Ovary (tissue), 9 donors: ENCODE results near the gene TTC28. TPM values are rescaled to one million over a fixed set of nuclear protein-coding genes. Genes with fewer than 3 reads are reported as not detected.

Source experiments
- DNase-seq, 5 donors: peaks; one replicate each; pipeline ENCODE4 v3.0.0-alpha.2; 2019 to 2020
- H3K27ac ChIP-seq, 2 donors: fragments of 200-600 bp; one replicate each; pipeline versions ENCODE4 v1.5.1 to v1.8.0; 2019 to 2022
- H3K27me3 ChIP-seq: fragments of 200-600 bp; one replicate; pipeline ENCODE4 v1.8.0; 2022
- H3K36me3 ChIP-seq: fragments of 200-600 bp; sonication (generic); one replicate; pipeline ENCODE4 v1.5.1; 2019
- H3K4me1 ChIP-seq: one replicate; pipeline ENCODE4 v1.8.1; 2013; ENCODE audit warnings: mild to moderate bottlenecking, moderate library complexity; ENCODE audit not compliant: insufficient read depth
- H3K4me3 ChIP-seq: fragments of 200-600 bp; sonication (generic); one replicate; pipeline ENCODE4 v1.5.1; 2017
- H3K9me3 ChIP-seq, 2 donors: fragments of 200-600 bp in 1 of 2; sonication (generic) in 1 of 2; one replicate each; pipeline versions ENCODE4 v1.5.1 to v1.8.1; 2013 to 2019; ENCODE audit warnings: mild to moderate bottlenecking in 1 of 2, moderate library complexity in 1 of 2
- CTCF ChIP-seq, 3 donors: fragments of 450-650 bp in 2 of 3; fragments of 200-600 bp in 1 of 3; IDR thresholded peaks; one replicate each; pipeline versions ENCODE4 v1.5.1 to v1.8.0; 2016 to 2022; ENCODE audit warnings: antibody characterized with exemption in 3 of 3, mild to moderate bottlenecking in 1 of 3
- EP300 ChIP-seq: sonication (generic); formaldehyde crosslinking; IDR thresholded peaks from one replicate; pipeline ENCODE4 v1.6.1; 2017; ENCODE audit warnings: antibody characterized with exemption
- POLR2A ChIP-seq: fragments of 450-650 bp; IDR thresholded peaks from one replicate; pipeline ENCODE4 v1.6.1; 2017; ENCODE audit warnings: antibody characterized with exemption, mild to moderate bottlenecking, moderate library complexity
- WGBS, 3 donors: extraction: QIAGEN DNeasy Blood & Tissue Kit in 1 of 3; methylation state at CpG; one replicate each; pipeline versions ENCODE4 v1.1.5 to v1.1.7; 2013 to 2017; 5-methylcytosine and 5-hydroxymethylcytosine counted together
- intact Hi-C, 4 donors: fragments of 100-400 bp; cut with DNase I; formaldehyde crosslinking; loops; one replicate each; pipeline versions ENCODE4 v1.11.0 to v1.15.1; 2022 to 2023
- polyA plus RNA-seq, 2 donors: library from polyadenylated mRNA; stranded (reverse); fragments of 200-250 nt in 1 of 2; fragments of 350-450 nt in 1 of 2; fragmentation: Illumina TruSeq in 1 of 2; extraction: RNeasy Lipid Tissue Mini Kit (QIAGEN cat#74804) in 1 of 2; gene quantifications; one replicate each; pipeline ENCODE4 v1.2.3, GENCODE V29; 2013 to 2014
- total RNA-seq, 7 donors: library from RNA; depleted of rRNA in 2 of 7; stranded (reverse); fragments of >200 nt in 2 of 7; fragmentation: NEBNext Ultra II Directional in 3 of 7; extraction: Animal tissue kit (Norgen Biotek cat#: 25700) in 3 of 7; gene quantifications; one replicate each; pipeline versions ENCODE4 v1.1.0 to v1.2.4, GENCODE V29; 2016 to 2023
- donor health status: DM: no; HTN: no; CAD: no; lungs with moderate emphysema.
- donor health status: DM: no; HTN: no; CAD: no.
- donor health status: Bipolar disorder and iron deficiency.
- donor health status: DM: yes; HTN: yes; CAD: no.
- donor health status: DM: no; HTN: no; CAD: no.
- donor health status: DM: yes; HTN: yes; CAD: no.

The TTC28 gene
- total and polyA plus RNA-seq, 9 donors = 16.7 to 127 (median 72.9) TPM

- 7 to 19% (median 12%) methylated on average over 7 of the region's 7 CpGs for WGBS, 3 donors
- Histone ChIP-seq H3K4me1 (peaks cover 5% of the 10 kb centered on the region), H3K9me3 (no peaks in the 10 kb centered on the region), H3K27ac (peak overlapping the region in 1 of 2 donors; percentile 67), H3K36me3 (no peaks in the 10 kb centered on the region), H3K27me3 (no peaks in the 10 kb centered on the region), H3K4me3 (no peak overlapping the region)
- TF ChIP-seq EP300 (no peak), CTCF (IDR thresholded peaks at IDR 0.05) (no peak), POLR2A (no peak)
- DNase-seq = peak; percentile 51 to 62 (median 54)
- intact Hi-C loops = no loop called here
Observed at GRCh38 chr22:28344918-28345703, 334.5 kb downstream of the TTC28 start.

GRCh38 chr22:28341001-28341400 is 338.6 kb downstream of the TTC28 start:
- intact Hi-C loops = no loop called here
- DNase-seq = no peak
- no peaks in the 10 kb centered on the region for H3K9me3 ChIP-seq
- no peaks in the 10 kb centered on the region for H3K36me3 ChIP-seq
- H3K4me1 ChIP-seq = no peaks in the 10 kb centered on the region
- no peak overlapping the region for H3K27ac ChIP-seq
- H3K27me3 ChIP-seq = no peaks in the 10 kb centered on the region
- H3K4me3 ChIP-seq = no peak overlapping the region
- TF ChIP-seq EP300 (no peak), CTCF (IDR thresholded peaks at IDR 0.05) (no peak), POLR2A (no peak)

GRCh38 chr22:28333088-28333487 is 346.6 kb downstream of the TTC28 start:
- Histone ChIP-seq H3K27ac (no peak overlapping the region), H3K36me3 (no peaks in the 10 kb centered on the region), H3K4me1 (no peaks in the 10 kb centered on the region), H3K4me3 (no peak overlapping the region), H3K9me3 (no peaks in the 10 kb centered on the region), H3K27me3 (no peaks in the 10 kb centered on the region)
- 17 to 40% (median 27%) methylated on average over 1 of the region's 1 CpG for WGBS, 3 donors
- no peak for DNase-seq
- intact Hi-C loops = no loop called here
- no peak for TF ChIP-seq CTCF (IDR thresholded peaks at IDR 0.05)
- TF ChIP-seq EP300 = no peak
- TF ChIP-seq POLR2A = no peak

- 10 to 15% (median 12%) methylated on average over 1 of the region's 1 CpG for WGBS, 3 donors
- H3K9me3 ChIP-seq = no peaks in the 10 kb centered on the region
- H3K27me3 ChIP-seq = no peaks in the 10 kb centered on the region
Observed at GRCh38 chr22:28332410-28332809, 347.2 kb downstream of the TTC28 start.

More at GRCh38 chr22:28332410-28332809, 347.2 kb downstream of the TTC28 start:
- TF ChIP-seq EP300 = no peak
- no peak for TF ChIP-seq CTCF (IDR thresholded peaks at IDR 0.05)
- no peak for TF ChIP-seq POLR2A
- no peaks in the 10 kb centered on the region for H3K36me3 ChIP-seq
- H3K4me1 ChIP-seq = no peaks in the 10 kb centered on the region
- DNase-seq = no peak
- no peak overlapping the region for H3K4me3 ChIP-seq
- H3K27ac ChIP-seq = no peak overlapping the region
- intact Hi-C loops = no loop called here
